Ascending aorta (tissue), 2 donors: ENCODE results near the gene C20orf141. TPM values are rescaled to one million over a fixed set of nuclear protein-coding genes. Genes with fewer than 3 reads are reported as not detected.

Experiments used
- DNase-seq, 2 donors: peaks; one replicate each; pipeline ENCODE4 v3.0.0-alpha.2; 2019; ENCODE audit warnings: low spot score in 2 of 2
- H3K27ac ChIP-seq, 2 donors: fragments of 200-600 bp; sonication (generic); one replicate each; pipeline ENCODE4 v1.5.1; 2016 to 2017; ENCODE audit warnings: mild to moderate bottlenecking in 1 of 2
- H3K27me3 ChIP-seq: fragments of 200-600 bp; sonication (generic); one replicate; pipeline ENCODE4 v1.5.1; 2017
- H3K36me3 ChIP-seq, 2 donors: fragments of 200-600 bp; sonication (generic); one replicate each; pipeline ENCODE4 v1.5.1; 2016
- H3K4me1 ChIP-seq, 2 donors: fragments of 200-600 bp; sonication (generic); one replicate each; pipeline ENCODE4 v1.5.1; 2016 to 2017; ENCODE audit warnings: mild to moderate bottlenecking in 1 of 2
- H3K4me3 ChIP-seq, 2 donors: fragments of 200-600 bp; sonication (generic); one replicate each; pipeline ENCODE4 v1.5.1; 2016 to 2017; ENCODE audit warnings: mild to moderate bottlenecking in 1 of 2
- H3K9me3 ChIP-seq, 2 donors: fragments of 200-600 bp; sonication (generic); one replicate each; pipeline ENCODE4 v1.5.1; 2016
- intact Hi-C: fragments of 100-400 bp; cut with DNase I; formaldehyde crosslinking; loops from one replicate; pipeline ENCODE4 v1.15.1; 2023
- total RNA-seq: library from RNA; depleted of rRNA; stranded (reverse); fragments of >200 nt; gene quantifications from one replicate; pipeline ENCODE4 v1.1.0, GENCODE V29; 2016
- TF ChIP-seq, protein P1 (sequence below), 3 experiments: fragments of 200-600 bp in 2 of 3; fragments of 450-650 bp in 1 of 3; sonication (generic) in 2 of 3; IDR thresholded peaks; one replicate each; pipeline ENCODE4 v1.5.1; 2016 to 2019; ENCODE audit warnings: antibody characterized with exemption in 3 of 3, mild to moderate bottlenecking in 1 of 3, moderate library complexity in 1 of 3

The C20orf141 gene
- total RNA-seq, 1 donor from 2014 or later: not detected

DNA sequence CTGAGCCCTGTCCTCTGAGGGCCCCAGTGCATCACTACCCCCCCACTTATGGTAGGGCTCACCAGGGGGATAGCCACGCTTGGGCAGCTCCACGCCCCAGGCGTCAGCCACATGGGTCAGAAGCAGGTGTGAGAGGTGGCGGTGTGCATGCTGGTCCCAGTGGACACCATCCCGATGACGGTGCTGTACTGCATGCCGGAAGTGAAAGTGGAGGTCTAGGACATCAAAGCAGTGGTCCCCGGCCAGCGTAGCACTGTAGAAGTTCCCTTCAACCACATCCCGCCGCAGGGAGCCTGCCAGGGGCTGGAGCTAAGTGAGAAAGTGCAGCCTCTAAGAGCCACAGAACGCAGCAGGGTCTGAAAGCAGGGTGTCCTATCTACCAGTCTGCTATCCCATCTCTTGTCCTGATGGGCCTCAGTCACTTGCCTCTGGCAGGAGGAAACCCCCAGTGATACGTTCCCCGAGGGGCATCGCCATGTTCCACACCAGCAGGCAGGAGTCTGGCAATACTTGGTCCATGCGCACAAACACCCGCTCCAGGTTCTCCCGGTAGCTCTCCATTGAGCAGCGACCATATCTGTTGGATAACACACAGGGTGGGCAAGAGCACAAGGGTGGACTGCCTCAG is 23.5 kb downstream of the C20orf141 start:
- Histone ChIP-seq H3K27me3 (no peaks in the 10 kb centered on the region), H3K4me3 (no peak overlapping the region), H3K4me1 (peaks cover 5% of the 10 kb centered on the region in 2 donors), H3K9me3 (no peaks in the 10 kb centered on the region), H3K36me3 (no peaks in the 10 kb centered on the region), H3K27ac (no peak overlapping the region)
- DNase-seq: no peak
- TF ChIP-seq, protein P1, sequence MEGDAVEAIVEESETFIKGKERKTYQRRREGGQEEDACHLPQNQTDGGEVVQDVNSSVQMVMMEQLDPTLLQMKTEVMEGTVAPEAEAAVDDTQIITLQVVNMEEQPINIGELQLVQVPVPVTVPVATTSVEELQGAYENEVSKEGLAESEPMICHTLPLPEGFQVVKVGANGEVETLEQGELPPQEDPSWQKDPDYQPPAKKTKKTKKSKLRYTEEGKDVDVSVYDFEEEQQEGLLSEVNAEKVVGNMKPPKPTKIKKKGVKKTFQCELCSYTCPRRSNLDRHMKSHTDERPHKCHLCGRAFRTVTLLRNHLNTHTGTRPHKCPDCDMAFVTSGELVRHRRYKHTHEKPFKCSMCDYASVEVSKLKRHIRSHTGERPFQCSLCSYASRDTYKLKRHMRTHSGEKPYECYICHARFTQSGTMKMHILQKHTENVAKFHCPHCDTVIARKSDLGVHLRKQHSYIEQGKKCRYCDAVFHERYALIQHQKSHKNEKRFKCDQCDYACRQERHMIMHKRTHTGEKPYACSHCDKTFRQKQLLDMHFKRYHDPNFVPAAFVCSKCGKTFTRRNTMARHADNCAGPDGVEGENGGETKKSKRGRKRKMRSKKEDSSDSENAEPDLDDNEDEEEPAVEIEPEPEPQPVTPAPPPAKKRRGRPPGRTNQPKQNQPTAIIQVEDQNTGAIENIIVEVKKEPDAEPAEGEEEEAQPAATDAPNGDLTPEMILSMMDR (IDR thresholded peaks at IDR 0.05): no peak
- intact Hi-C loops: loop anchor here (10.0 kb wide), 1 partner anchor 313 kb away; no protein-coding TSS in a partner anchor

DNA sequence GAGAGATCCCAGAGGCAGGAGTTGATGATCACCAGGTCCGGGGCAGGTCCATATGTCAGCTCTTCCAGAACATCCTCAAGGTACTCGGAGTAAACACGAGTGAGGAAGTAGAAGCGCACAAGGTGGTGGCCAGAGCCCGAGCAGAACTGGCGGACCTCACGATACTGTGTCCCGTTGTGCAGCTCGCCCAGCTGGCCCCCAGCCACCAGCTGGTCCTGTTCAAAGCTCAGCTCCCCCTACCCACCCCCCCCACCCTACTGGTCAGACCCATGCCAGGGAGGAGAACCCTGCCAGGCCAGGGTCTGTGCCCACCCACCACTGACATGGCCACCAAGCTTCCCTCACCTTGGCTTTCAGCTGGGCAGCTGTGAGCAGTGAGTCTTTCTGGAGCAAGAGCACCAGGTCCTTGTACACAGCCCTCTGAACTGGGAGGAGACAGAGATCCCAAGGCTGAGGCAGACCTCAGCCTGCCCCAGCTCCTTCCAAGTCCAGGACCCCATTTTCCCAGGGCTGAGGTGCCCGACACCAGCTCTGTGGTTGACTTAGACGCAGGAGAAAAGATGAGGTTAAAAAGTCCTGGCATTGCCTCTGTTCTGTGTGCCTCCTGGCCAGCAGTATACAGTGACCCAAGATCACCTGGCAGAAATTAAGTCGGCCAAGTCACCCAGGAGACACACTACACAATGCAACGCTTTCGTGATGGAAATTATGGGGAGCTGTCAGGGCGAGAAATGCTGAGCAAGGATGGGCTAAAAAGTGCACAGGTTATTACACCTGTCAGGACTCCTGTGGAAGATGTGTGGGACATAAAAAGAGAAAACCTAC is 24.3 kb downstream of the C20orf141 start:
- H3K4me3 ChIP-seq: no peak overlapping the region

DNA sequence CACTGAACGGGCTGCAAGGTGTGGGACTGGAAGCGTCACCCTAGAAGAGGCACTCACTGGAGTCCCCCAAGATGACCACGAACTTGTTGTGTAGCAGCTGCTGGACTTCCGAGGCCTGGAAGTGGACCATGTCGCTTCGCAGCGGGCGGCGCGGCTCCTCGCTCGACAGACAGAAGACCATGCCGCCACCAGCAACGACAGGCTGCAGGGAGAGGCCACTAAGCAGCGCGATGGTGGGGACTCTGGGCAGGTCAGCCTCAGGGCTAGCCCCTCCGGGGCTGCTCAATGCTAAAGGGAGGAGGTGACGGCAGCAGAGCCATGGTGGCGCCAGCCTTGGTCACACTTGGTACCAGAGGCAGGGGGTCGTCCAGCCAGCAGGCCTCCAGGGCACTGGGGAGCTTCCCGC is 24.9 kb downstream of the C20orf141 start:
- H3K9me3 ChIP-seq: no peaks in the 10 kb centered on the region
- TF ChIP-seq, protein P1 (IDR thresholded peaks at IDR 0.05): no peak
- H3K4me3 ChIP-seq: peak overlapping the region; percentile 73 to 87
- intact Hi-C loops: loop anchor here (1.0 to 10.0 kb wide), 6 partner anchors 34 to 315 kb away; partner anchors contain the start of genes EBF4, GNRH2, MRPS26 and NOP56
- no peak for DNase-seq
- H3K27ac ChIP-seq: peak overlapping the region; percentile 86 to 89
- peaks cover 5% of the 10 kb centered on the region in 2 donors for H3K4me1 ChIP-seq
- no peaks in the 10 kb centered on the region for H3K27me3 ChIP-seq
- H3K36me3 ChIP-seq: no peaks in the 10 kb centered on the region

More for the DNA sequence above, 24.3 kb downstream of the C20orf141 start:
- intact Hi-C loops: loop anchor here (10.0 kb wide), 1 partner anchor 314 kb away; no protein-coding TSS in a partner anchor
- Histone ChIP-seq H3K4me1 (peaks cover 5% of the 10 kb centered on the region in 2 donors), H3K27ac (no peak overlapping the region), H3K9me3 (no peaks in the 10 kb centered on the region), H3K27me3 (no peaks in the 10 kb centered on the region), H3K36me3 (no peaks in the 10 kb centered on the region)
- TF ChIP-seq, protein P1 (IDR thresholded peaks at IDR 0.05): no peak
- no peak for DNase-seq

DNA sequence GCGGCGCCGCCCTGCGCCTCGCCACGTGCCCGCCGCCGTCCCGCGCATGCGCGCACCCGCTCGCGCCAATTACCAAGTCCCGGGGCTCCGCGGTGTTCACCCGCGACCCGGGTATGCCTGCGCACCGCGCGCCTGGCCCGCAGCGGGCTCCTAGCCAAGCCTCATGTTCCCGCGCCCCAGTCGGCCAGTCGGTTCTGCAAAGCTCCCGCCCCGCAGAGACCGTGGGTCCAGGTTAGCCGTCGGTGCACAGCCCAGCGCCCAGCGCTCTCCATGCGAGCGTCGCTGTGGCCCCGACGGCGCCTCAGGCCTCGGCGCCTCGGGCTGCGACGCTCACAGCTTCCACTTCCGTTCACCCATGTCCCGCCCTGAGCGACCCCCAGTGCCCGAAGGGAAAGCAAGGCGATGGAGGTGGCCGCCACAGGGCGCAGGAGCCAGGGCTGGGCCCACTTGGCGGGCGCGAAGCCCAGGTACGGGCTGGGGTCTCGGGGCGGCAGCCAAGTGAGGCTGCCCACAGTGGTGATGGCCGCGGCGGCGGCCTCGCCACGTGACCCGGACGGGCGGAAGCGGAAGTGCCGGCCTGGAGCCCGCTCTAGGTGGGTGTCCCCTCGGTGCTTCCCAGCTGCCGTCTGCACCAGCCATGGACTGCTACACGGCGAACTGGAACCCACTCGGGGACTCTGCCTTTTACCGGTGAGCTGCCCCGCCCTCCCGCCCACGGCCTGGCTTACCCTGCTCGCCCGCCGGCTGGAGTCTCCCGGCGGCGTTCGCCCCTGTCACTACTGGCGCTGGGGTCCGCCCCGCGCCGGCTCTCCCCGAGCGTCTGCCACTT is 25.6 kb downstream of the C20orf141 start, which contains the start of the genes PCED1A and VPS16:
PCED1A (minus strand) TSS at position 518 of the 829 bp plus-strand sequence. CDS start 743 bp downstream, outside the sequence.
VPS16 (plus strand) TSS at position 608 of the 829 bp plus-strand sequence; CDS start at position 638, 30 bp downstream.
- Histone ChIP-seq H3K4me1 (peaks cover 5% of the 10 kb centered on the region in 2 donors), H3K36me3 (no peaks in the 10 kb centered on the region), H3K27me3 (no peaks in the 10 kb centered on the region), H3K9me3 (no peaks in the 10 kb centered on the region), H3K27ac (peak within 1 kb of the TSS; percentile 86 to 89), H3K4me3 (peak within 1 kb of the TSS; percentile 73 to 87)
- peak; percentile 37 to 92 for DNase-seq
- intact Hi-C loops: loop anchor here (1.0 to 10.0 kb wide), 5 partner anchors 33 to 204 kb away; partner anchors contain the start of genes EBF4, GNRH2, MRPS26 and NOP56
- TF ChIP-seq, protein P1 (IDR thresholded peaks at IDR 0.05): no peak
